Smooth muscle cell (in vitro differentiated cells): ENCODE results near the gene MAP1B. TPM values are rescaled to one million over a fixed set of nuclear protein-coding genes. Genes with fewer than 3 reads are reported as not detected.

Source experiments
- DNase-seq: peaks from one replicate; lab custom pipeline; 2025; ENCODE audit not compliant: unreplicated experiment; lab: John Stamatoyannopoulos, UW
- H2AFZ ChIP-seq: fragments of 200-600 bp; sonication (generic); 2 replicates; pipeline ENCODE4 v1.6.0; 2016; ENCODE audit warnings: antibody characterized with exemption, low read depth, mild to moderate bottlenecking
- H3F3A ChIP-seq: fragments of 200-600 bp; sonication (generic); 2 replicates; pipeline ENCODE4 v1.6.0; 2017; ENCODE audit warnings: antibody characterized with exemption, low read depth
- H3K27ac ChIP-seq: fragments of 200-600 bp; sonication (generic); 2 replicates; pipeline ENCODE4 v1.5.1; 2016; ENCODE audit warnings: low read depth, mild to moderate bottlenecking
- H3K27me3 ChIP-seq: fragments of 200-600 bp; sonication (generic); 2 replicates; pipeline ENCODE4 v1.6.1; 2016; ENCODE audit warnings: low read depth, mild to moderate bottlenecking
- H3K36me3 ChIP-seq: fragments of 200-600 bp; sonication (generic); 2 replicates; pipeline ENCODE4 v1.5.1; 2016; ENCODE audit warnings: low read depth
- H3K4me1 ChIP-seq: fragments of 200-600 bp; sonication (generic); 2 replicates; pipeline ENCODE4 v1.5.1; 2016; ENCODE audit warnings: low read depth
- H3K4me2 ChIP-seq: fragments of 200-600 bp; sonication (generic); 2 replicates; pipeline ENCODE4 v1.6.0; 2016; ENCODE audit warnings: mild to moderate bottlenecking
- H3K4me3 ChIP-seq: fragments of 200-600 bp; sonication (generic); 2 replicates; pipeline ENCODE4 v1.5.1; 2016; ENCODE audit warnings: mild to moderate bottlenecking
- H3K79me2 ChIP-seq: fragments of 200-600 bp; sonication (generic); 2 replicates; pipeline ENCODE4 v1.6.0; 2016; ENCODE audit warnings: low read depth, mild to moderate bottlenecking
- H3K9ac ChIP-seq: fragments of 200-600 bp; sonication (generic); 2 replicates; pipeline ENCODE4 v1.6.0; 2016; ENCODE audit warnings: low read depth
- H3K9me3 ChIP-seq: fragments of 200-600 bp; sonication (generic); replicated peaks from 2 replicates; pipeline ENCODE4 v1.5.1; 2016; ENCODE audit warnings: low read depth
- H4K20me1 ChIP-seq: fragments of 200-600 bp; sonication (generic); 2 replicates; pipeline ENCODE4 v1.6.0; 2016; ENCODE audit warnings: low read depth
- CTCF ChIP-seq: fragments of 200-600 bp; sonication (generic); IDR thresholded peaks from 2 replicates; pipeline ENCODE4 v1.5.1; 2017; ENCODE audit warnings: borderline replicate concordance, mild to moderate bottlenecking, antibody characterized with exemption; ENCODE audit not compliant: insufficient read depth, poor library complexity, severe bottlenecking
- WGBS: methylation state at CpG from one replicate; pipeline ENCODE4 v1.1.7; 2016; ENCODE audit warnings: low lambda C conversion rate; 5-methylcytosine and 5-hydroxymethylcytosine counted together
- polyA plus RNA-seq: library from polyadenylated mRNA; unstranded; fragments of >200 nt; fragmentation: Nextera tagmentation; extraction: Ambion mirVana; gene quantifications from 2 replicates; pipeline ENCODE4 v1.2.1, GENCODE V29; 2016
- total RNA-seq: library from RNA; depleted of rRNA; stranded (reverse); fragments of >200 nt; gene quantifications from 2 replicates; pipeline ENCODE4 v1.2.3, GENCODE V29; 2014

MAP1B gene
- total and polyA plus RNA-seq, 2 experiments from 2014 or later = 111 to 143 TPM

- no peak for TF ChIP-seq CTCF
- no peak for DNase-seq
- Histone ChIP-seq H3K27me3 (no peaks in the 10 kb centered on the region), H3K4me2 (no peak overlapping the region), H3K9me3 (no peaks in the 10 kb centered on the region), H2AFZ (no peak overlapping the region), H3K36me3 (peaks cover 33% of the 10 kb centered on the region), H3K4me3 (no peak overlapping the region), H3K4me1 (peaks cover 29% of the 10 kb centered on the region), H3F3A (peaks cover 6% of the 10 kb centered on the region), H3K27ac (no peak overlapping the region), H3K79me2 (peaks cover 100% of the 10 kb centered on the region), H4K20me1 (peaks cover 82% of the 10 kb centered on the region), H3K9ac (no peak overlapping the region)
- WGBS = 98% methylated on average over 2 of the region's 2 CpGs
Observed at GRCh38 chr5:72114629-72115028, 7.4 kb downstream of the MAP1B start.

GRCh38 chr5:72115296-72115695, 8.0 kb downstream of the MAP1B start:
- Histone ChIP-seq H4K20me1 (peaks cover 81% of the 10 kb centered on the region), H3K27ac (no peak overlapping the region), H3K9me3 (no peaks in the 10 kb centered on the region), H3F3A (peaks cover 6% of the 10 kb centered on the region), H3K4me1 (peaks cover 22% of the 10 kb centered on the region), H2AFZ (no peak overlapping the region), H3K27me3 (no peaks in the 10 kb centered on the region), H3K4me3 (no peak overlapping the region), H3K36me3 (peaks cover 33% of the 10 kb centered on the region), H3K9ac (no peak overlapping the region), H3K4me2 (no peak overlapping the region), H3K79me2 (peaks cover 100% of the 10 kb centered on the region)
- DNase-seq = no peak
- TF ChIP-seq CTCF = no peak

GRCh38 chr5:72117307-72117706, 10.0 kb downstream of the MAP1B start:
- peaks cover 6% of the 10 kb centered on the region for H3F3A ChIP-seq
- H3K9ac ChIP-seq = no peak overlapping the region
- no peak overlapping the region for H2AFZ ChIP-seq
- H3K36me3 ChIP-seq = peaks cover 33% of the 10 kb centered on the region
- peaks cover 2% of the 10 kb centered on the region for H3K4me1 ChIP-seq
- H3K79me2 ChIP-seq = peaks cover 94% of the 10 kb centered on the region
- peaks cover 81% of the 10 kb centered on the region for H4K20me1 ChIP-seq
- H3K27ac ChIP-seq = no peak overlapping the region
- no peak overlapping the region for H3K4me3 ChIP-seq
- no peak for DNase-seq
- no peaks in the 10 kb centered on the region for H3K27me3 ChIP-seq
- H3K9me3 ChIP-seq = no peaks in the 10 kb centered on the region
- TF ChIP-seq CTCF = no peak
- no peak overlapping the region for H3K4me2 ChIP-seq

- Histone ChIP-seq H3K9ac (no peak overlapping the region), H3K79me2 (peaks cover 94% of the 10 kb centered on the region), H3K27me3 (no peaks in the 10 kb centered on the region), H3K36me3 (peaks cover 27% of the 10 kb centered on the region), H3K4me1 (peaks cover 23% of the 10 kb centered on the region), H3K4me3 (no peak overlapping the region), H3F3A (peaks cover 12% of the 10 kb centered on the region), H3K4me2 (no peak overlapping the region), H3K9me3 (no peaks in the 10 kb centered on the region), H2AFZ (no peak overlapping the region), H4K20me1 (peaks cover 81% of the 10 kb centered on the region), H3K27ac (no peak overlapping the region)
- TF ChIP-seq CTCF = no peak
- 81% methylated on average over 12 of the region's 12 CpGs for WGBS
- DNase-seq = no peak
Observed at GRCh38 chr5:72121052-72121779, 13.9 kb downstream of the MAP1B start.
